ENCODE data around the gene COL24A1.

DNA sequence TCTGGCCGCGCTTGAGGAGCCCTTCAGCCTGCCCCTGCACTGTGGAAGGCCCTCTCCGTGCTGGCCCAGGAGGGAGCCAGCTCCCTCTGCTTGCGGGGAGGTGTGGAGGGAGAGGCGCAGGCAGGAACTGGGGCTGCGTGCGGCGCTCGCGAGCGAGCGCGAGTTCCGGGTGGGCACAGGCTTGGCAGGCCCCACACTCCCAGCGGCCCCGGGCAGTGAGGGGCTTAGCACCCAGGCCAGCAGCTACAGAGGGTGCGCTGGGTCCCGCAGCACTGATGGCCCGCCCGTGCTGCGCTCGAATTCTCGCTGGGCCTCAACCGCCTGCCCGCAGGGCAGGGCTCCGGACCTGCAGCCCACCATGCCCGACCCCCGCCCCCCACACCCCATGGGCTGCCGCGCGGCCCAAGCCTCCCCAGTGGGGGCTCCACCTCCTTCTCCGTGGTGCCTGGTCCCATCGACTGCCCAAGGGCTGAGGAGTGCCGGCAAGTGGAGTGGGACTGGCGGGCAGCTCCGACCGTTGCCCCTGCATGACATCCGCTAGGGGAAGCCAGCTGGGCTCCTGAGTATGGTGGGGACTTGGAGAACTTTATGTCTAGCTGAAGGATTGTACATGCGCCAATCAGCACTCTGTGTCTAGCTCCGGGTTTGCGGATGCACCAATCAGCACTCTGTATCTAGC lies 46.0 kb downstream of the COL24A1 start:
- TF ChIP-seq, protein P1, sequence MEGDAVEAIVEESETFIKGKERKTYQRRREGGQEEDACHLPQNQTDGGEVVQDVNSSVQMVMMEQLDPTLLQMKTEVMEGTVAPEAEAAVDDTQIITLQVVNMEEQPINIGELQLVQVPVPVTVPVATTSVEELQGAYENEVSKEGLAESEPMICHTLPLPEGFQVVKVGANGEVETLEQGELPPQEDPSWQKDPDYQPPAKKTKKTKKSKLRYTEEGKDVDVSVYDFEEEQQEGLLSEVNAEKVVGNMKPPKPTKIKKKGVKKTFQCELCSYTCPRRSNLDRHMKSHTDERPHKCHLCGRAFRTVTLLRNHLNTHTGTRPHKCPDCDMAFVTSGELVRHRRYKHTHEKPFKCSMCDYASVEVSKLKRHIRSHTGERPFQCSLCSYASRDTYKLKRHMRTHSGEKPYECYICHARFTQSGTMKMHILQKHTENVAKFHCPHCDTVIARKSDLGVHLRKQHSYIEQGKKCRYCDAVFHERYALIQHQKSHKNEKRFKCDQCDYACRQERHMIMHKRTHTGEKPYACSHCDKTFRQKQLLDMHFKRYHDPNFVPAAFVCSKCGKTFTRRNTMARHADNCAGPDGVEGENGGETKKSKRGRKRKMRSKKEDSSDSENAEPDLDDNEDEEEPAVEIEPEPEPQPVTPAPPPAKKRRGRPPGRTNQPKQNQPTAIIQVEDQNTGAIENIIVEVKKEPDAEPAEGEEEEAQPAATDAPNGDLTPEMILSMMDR (conservative IDR thresholded peaks at IDR 0.05; ENCODE audit: low read depth, low read length), result no peak
- no peak for TF ChIP-seq EZH2 (IDR thresholded peaks at IDR 0.05; ENCODE audit: borderline replicate concordance, low read depth, low read length, poor library complexity, severe bottlenecking)

Measured in A673 (cell line).